Activated CD4-positive, alpha-beta T cell treated with anti-CD3 and anti-CD28 coated beads for 24 hours (primary cell): Measurements from ENCODE around the gene AFF2.
"Not testable (repeated sequence)": the region's sequence is repeated elsewhere in the genome, so short reads cannot be mapped to it uniquely, and the experiment has no call there.

ENCODE experiments used
- DNase-seq, 2 donors: peaks; one replicate each; pipeline ENCODE4 v3.0.0-alpha.2; 2020; ENCODE audit warnings: low read depth in 2 of 2

Gene AFF2

DNA sequence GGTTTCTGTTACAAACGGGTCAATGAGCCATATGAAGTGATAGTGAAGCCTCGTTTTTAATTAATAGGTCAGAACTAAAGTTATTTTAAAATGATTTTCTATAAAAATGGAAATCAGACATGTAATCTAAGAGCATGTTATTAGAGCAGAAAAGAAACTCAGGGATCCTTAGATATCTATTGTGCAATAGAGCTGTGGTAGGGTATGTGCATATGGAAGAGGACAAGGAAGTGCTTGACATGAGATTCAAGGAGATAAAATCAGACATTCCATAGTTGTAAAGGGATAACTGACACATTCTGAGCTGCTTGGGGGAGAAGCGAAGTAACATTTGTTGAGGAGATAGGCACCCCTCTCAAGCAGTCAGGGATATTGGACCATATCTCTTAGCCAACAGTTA, 143.0 kb downstream of the AFF2 start:
- no peak for DNase-seq

GRCh38 chrX:148647651-148648050, 147.2 kb downstream of the AFF2 start:
- no peak for DNase-seq

- DNase-seq: no peak
Measured at GRCh38 chrX:148649145-148649795, 148.9 kb downstream of the AFF2 start.

- DNase-seq: no peak
Measured at GRCh38 chrX:148658115-148658730, 157.8 kb downstream of the AFF2 start.

DNA sequence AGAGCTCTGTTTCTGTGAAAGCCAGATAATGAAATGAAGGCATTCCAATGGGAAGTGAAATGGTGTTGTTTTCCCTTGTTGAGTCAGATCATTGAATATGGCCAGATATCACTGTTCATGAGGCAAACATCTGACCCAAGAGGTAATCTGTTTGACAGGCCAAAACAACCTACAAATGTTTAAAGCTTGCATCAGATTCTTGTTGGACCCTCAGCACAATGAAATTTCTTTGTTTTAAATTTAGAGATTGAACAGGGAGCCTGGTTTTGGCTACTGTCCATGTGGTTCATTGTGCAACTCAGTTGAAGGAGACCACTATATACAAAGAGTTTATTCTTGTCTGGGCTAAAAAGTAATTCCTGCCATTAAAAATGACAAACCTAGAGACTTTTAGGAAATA, 159.1 kb downstream of the AFF2 start:
- no peak for DNase-seq

GRCh38 chrX:148661035-148661434, 160.6 kb downstream of the AFF2 start:
- DNase-seq: no peak

- DNase-seq: no peak
Measured at GRCh38 chrX:148662014-148662413, 161.6 kb downstream of the AFF2 start.

DNA sequence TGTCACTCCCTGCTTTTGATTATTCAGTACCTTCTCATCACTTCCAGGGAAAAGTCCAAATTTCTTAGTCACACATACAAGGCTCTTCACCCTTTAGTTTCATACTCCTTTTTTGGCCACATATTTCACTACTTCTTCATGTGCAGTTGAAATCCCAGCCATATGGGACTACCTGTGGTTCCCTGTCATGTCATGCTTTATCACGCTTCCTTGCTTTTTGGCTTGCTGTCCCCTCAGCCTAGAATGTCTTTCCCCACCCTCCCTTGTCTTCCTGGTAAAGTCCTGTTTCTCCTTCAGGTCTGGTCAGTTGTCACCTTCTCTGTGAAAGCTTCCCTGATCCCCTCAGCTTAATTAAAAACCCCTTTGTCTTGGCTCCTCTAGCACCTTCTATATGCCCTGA, 163.8 kb downstream of the AFF2 start:
- DNase-seq: no peak

DNA sequence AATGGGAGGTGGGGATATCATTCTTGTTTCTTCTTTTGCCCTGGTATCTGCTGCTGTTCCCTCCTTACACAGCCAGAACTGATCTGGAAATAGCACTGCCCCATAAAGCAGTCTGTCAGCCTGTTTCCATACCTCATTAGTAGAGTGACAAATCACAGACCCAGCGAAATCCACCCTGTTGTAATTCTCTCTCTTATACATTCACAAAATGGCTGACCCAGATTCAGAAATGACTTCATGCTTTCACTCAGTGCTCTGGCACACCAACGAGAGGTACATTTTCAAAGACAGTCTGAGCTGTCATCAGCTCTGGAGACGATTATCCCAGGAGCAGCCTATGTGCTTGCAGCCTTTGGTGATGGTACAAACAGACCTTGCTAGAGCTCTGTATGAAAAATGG, 164.6 kb downstream of the AFF2 start:
- DNase-seq: no peak

- not testable (repeated sequence) for DNase-seq
Measured at GRCh38 chrX:148669175-148669574, 168.8 kb downstream of the AFF2 start.

DNA sequence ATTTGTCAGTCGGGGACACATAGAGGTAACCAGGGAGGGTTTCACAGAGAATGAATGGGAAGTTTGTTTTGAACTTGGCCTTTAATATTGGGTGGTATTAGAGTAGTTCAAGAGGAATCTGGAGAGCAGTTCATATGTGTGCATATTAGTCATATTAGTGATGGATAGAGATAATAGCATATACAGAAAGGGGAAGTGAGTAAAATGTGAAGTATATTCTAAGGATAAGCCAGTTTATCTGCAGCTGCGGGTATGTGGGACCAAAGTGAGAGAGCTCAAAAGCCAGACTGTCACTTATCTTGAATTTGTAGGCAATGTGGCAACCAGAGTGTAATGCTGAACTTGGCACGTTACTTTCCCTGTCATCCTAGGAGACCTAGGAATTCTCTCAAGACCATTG, 169.9 kb downstream of the AFF2 start:
- no peak for DNase-seq

GRCh38 chrX:148672517-148672916, 172.1 kb downstream of the AFF2 start:
- DNase-seq: no peak

DNA sequence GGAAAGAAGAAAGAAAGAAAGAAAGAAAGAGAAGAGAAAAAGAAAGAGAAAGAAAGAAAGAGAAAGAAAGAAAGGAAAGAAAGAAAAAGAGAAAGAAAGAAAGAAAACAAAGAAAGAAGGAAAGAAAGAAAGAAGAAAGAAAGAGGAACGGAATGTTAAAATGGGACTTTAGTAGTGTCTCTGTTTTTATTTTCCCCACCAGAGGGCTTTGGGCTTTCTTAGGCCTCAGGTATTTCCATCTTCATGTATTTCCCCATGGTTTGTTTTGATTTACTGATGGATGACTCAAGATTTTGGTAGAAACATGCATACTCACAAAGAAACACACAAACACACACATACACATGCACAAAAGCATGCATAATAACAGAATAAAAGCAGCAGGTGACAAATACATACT, 181.2 kb downstream of the AFF2 start:
- no peak for DNase-seq

DNA sequence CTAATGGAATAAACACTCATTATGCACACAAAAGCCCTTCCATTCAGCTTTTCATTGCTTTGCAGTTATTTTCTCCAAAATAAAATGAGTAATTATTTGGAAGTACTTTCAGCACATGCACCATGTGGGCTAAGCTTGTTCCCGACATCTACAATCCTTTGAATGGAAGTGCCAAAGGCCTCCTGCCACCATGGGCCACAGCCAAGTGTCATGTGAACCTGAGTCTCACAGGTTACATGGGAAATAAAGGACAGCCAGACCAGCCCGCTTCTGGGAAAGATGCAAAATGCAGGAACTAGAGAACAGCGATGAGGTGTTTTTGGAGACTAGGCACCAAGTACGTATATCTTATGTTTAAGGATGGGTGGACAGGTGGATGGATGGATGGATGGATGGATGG, 181.8 kb downstream of the AFF2 start:
- DNase-seq: no peak

- DNase-seq: no peak
Measured at GRCh38 chrX:148691456-148691855, 191.0 kb downstream of the AFF2 start.

DNA sequence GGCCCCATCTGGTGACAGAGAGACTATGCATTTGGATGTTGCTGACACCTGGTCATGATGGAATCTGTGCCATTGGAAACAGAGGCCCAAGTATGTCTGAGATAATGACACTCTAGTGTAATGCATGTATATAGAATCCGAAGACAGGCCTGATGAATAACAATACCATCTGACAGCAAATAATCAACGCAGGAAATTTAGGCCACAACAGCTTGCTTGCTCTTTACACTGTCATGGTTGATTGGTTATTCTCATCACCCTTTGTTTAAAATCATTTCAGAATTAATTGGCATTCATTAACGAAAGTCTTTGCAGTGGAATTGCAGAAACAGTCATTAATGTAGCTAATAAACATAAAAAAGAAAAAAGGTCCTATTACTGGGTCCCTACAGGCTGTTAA, 194.8 kb downstream of the AFF2 start:
- DNase-seq: no peak

DNA sequence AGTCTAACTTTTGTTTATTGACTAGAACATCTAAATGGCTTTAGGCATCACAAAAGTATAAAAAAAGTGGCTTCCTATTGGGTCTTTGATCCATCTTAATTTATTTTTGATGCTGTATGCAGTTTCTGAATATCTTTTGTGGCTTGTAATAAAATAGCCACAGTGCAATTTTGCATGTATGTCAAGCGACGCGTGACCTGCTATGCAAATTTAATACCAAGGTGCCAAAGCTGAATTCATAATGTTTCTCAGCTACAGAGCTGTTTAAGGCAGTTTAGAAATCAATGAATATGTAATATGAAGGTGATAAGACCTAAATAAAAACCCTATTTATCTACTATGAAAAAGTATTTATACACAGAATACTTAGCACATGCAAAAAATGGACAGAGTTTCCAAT, 197.8 kb downstream of the AFF2 start:
- DNase-seq: no peak

GRCh38 chrX:148700021-148700420, 199.6 kb downstream of the AFF2 start:
- DNase-seq: no peak

- no peak for DNase-seq
Measured at GRCh38 chrX:148713981-148714380, 213.6 kb downstream of the AFF2 start.

- no peak for DNase-seq
Measured at GRCh38 chrX:148715361-148715760, 214.9 kb downstream of the AFF2 start.

- DNase-seq: no peak
Measured at GRCh38 chrX:148722966-148723365, 222.5 kb downstream of the AFF2 start.

DNA sequence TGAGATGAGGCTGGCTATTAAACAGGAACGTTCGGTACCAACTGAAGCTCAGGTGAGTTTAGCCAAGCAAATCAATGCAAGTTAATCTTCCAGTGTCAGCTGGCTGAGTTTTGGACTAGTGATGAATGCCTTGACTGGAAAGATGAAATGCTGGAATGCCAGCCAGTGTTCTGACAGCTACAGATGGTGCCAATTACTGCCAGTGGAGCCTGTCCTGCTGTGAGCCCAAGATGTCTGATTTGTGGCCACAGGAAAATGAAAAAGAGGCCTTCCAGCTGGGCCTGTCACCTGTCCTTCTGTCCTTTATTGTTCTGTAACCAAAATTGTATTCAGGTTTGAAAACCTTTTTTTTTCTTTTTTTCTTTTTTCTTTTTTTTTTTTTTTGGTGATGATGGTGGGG, 223.1 kb downstream of the AFF2 start:
- DNase-seq: no peak

GRCh38 chrX:148728901-148729300, 228.5 kb downstream of the AFF2 start:
- DNase-seq: no peak

GRCh38 chrX:148732743-148733142, 232.3 kb downstream of the AFF2 start:
- DNase-seq: no peak
